Neural cell (in vitro differentiated cells): Measurements from ENCODE around the gene ARHGAP24. TPM values are rescaled to one million over a fixed set of nuclear protein-coding genes. Genes with fewer than 3 reads are reported as not detected.

Experiments
- H2AFZ ChIP-seq: fragments of 200-600, 300-800 bp; sonication (generic), shearing (Covaris generic); 2 replicates; pipeline ENCODE4 v1.6.0; 2014; ENCODE audit warnings: low read depth, mild to moderate bottlenecking, antibody characterized with exemption, low read length, moderate library complexity
- H3F3A ChIP-seq: fragments of 200-600 bp; shearing (Covaris generic); 2 replicates; pipeline ENCODE4 v1.6.1; 2016; ENCODE audit warnings: mild to moderate bottlenecking, moderate library complexity, mixed read lengths, antibody characterized with exemption, low read length; ENCODE audit not compliant: insufficient read depth, poor library complexity, severe bottlenecking
- H3K27ac ChIP-seq: fragments of 200-600, 300-800 bp; sonication (generic), shearing (Covaris generic); 2 replicates; pipeline ENCODE4 v1.5.1; 2014; ENCODE audit warnings: mild to moderate bottlenecking, low read length, moderate library complexity
- H3K27me3 ChIP-seq: fragments of 300-800, 200-600 bp; sonication (generic), shearing (Covaris generic); 2 replicates; pipeline ENCODE4 v1.6.0; 2014; ENCODE audit warnings: mild to moderate bottlenecking, low read depth, low read length, moderate library complexity; ENCODE audit not compliant: insufficient read depth
- H3K36me3 ChIP-seq: fragments of 300-800, 200-600 bp; sonication (generic), shearing (Covaris generic); 2 replicates; pipeline ENCODE4 v1.5.1; 2014; ENCODE audit warnings: mild to moderate bottlenecking, antibody characterized with exemption, low read length, moderate library complexity; ENCODE audit not compliant: insufficient read depth
- H3K4me2 ChIP-seq: fragments of 300-800, 200-600 bp; sonication (generic), shearing (Covaris generic); 2 replicates; pipeline ENCODE4 v1.6.0; 2014; ENCODE audit warnings: mild to moderate bottlenecking, low read length
- H3K4me3 ChIP-seq: fragments of 300-800, 200-600 bp; sonication (generic), shearing (Covaris generic); 2 replicates; pipeline ENCODE4 v1.5.1; 2014; ENCODE audit warnings: mild to moderate bottlenecking, low read length, moderate library complexity
- H3K79me2 ChIP-seq: fragments of 200-600 bp; shearing (Covaris generic); replicated peaks from 2 replicates; pipeline ENCODE4 v1.6.0; 2014; ENCODE audit warnings: mild to moderate bottlenecking, low read length, moderate library complexity; ENCODE audit not compliant: insufficient read depth
- H3K9ac ChIP-seq: fragments of 300-800, 200-600 bp; sonication (generic), shearing (Covaris generic); 2 replicates; pipeline ENCODE4 v1.6.1; 2016; ENCODE audit warnings: mild to moderate bottlenecking, low read length, mixed read lengths
- H3K9me2 ChIP-seq: fragments of 200-600 bp; shearing (Covaris generic); 2 replicates; pipeline ENCODE4 v1.6.1; 2016; ENCODE audit warnings: mild to moderate bottlenecking, low read length, mixed read lengths; ENCODE audit not compliant: insufficient read depth
- H3K9me3 ChIP-seq: fragments of 200-600, 300-800 bp; sonication (generic), shearing (Covaris generic); 2 replicates; pipeline ENCODE4 v1.6.1; 2016; ENCODE audit warnings: mild to moderate bottlenecking, mixed run types, low read length, moderate library complexity, mixed read lengths
- H4K20me1 ChIP-seq: fragments of 200-600 bp; shearing (Covaris generic); 2 replicates; pipeline ENCODE4 v1.6.1; 2016; ENCODE audit warnings: mild to moderate bottlenecking, mixed run types; ENCODE audit not compliant: insufficient read depth
- EP300 ChIP-seq: fragments of 450-650 bp; conservative IDR thresholded peaks from 2 replicates; pipeline ENCODE4 v1.6.1; 2014; ENCODE audit warnings: antibody characterized with exemption, mild to moderate bottlenecking, moderate library complexity; ENCODE audit not compliant: poor library complexity, severe bottlenecking
- EZH2 ChIP-seq: fragments of 200-600, 300-800 bp; shearing (Covaris generic), sonication (generic); IDR thresholded peaks from 2 replicates; pipeline ENCODE4 v1.6.1; 2014; ENCODE audit warnings: antibody characterized with exemption, low read length, borderline replicate concordance, mild to moderate bottlenecking; ENCODE audit not compliant: insufficient read depth, poor library complexity, severe bottlenecking
- MXI1 ChIP-seq: fragments of 450-650 bp; conservative IDR thresholded peaks from 2 replicates; pipeline ENCODE4 v1.6.1; 2014; ENCODE audit warnings: antibody characterized with exemption, mild to moderate bottlenecking; ENCODE audit not compliant: poor library complexity, severe bottlenecking
- POLR2AphosphoS5 ChIP-seq: IDR thresholded peaks from 2 replicates; pipeline ENCODE4 v1.6.1; 2012
- RAD21 ChIP-seq: fragments of 450-650 bp; conservative IDR thresholded peaks from 2 replicates; pipeline ENCODE4 v1.6.1; 2014; ENCODE audit warnings: antibody characterized with exemption, mild to moderate bottlenecking, moderate library complexity
- SMC3 ChIP-seq: fragments of 450-650 bp; conservative IDR thresholded peaks from 2 replicates; pipeline ENCODE4 v1.6.1; 2014; ENCODE audit warnings: antibody characterized with exemption, mild to moderate bottlenecking, moderate library complexity; ENCODE audit not compliant: poor library complexity
- TAF1 ChIP-seq: IDR thresholded peaks from 2 replicates; pipeline ENCODE4 v1.6.1; 2012; ENCODE audit warnings: low read depth
- polyA plus RNA-seq: library from polyadenylated mRNA; depleted of rRNA; stranded (reverse); fragments of >200 nt; gene quantifications from 2 replicates; pipeline ENCODE4 v1.2.3, GENCODE V29; 2014
- TF ChIP-seq, protein P1 (sequence below): fragments of 450-650 bp; IDR thresholded peaks from 2 replicates; pipeline ENCODE4 v1.5.1; 2014; ENCODE audit warnings: antibody characterized with exemption, mild to moderate bottlenecking, moderate library complexity; ENCODE audit not compliant: poor library complexity, severe bottlenecking
- TF ChIP-seq, protein P2 (sequence below): IDR thresholded peaks from 2 replicates; pipeline ENCODE4 v1.6.1; 2012; ENCODE audit warnings: borderline replicate concordance

The ARHGAP24 gene
- polyA plus RNA-seq, 1 donor from 2014 or later = 2.9 TPM

DNA sequence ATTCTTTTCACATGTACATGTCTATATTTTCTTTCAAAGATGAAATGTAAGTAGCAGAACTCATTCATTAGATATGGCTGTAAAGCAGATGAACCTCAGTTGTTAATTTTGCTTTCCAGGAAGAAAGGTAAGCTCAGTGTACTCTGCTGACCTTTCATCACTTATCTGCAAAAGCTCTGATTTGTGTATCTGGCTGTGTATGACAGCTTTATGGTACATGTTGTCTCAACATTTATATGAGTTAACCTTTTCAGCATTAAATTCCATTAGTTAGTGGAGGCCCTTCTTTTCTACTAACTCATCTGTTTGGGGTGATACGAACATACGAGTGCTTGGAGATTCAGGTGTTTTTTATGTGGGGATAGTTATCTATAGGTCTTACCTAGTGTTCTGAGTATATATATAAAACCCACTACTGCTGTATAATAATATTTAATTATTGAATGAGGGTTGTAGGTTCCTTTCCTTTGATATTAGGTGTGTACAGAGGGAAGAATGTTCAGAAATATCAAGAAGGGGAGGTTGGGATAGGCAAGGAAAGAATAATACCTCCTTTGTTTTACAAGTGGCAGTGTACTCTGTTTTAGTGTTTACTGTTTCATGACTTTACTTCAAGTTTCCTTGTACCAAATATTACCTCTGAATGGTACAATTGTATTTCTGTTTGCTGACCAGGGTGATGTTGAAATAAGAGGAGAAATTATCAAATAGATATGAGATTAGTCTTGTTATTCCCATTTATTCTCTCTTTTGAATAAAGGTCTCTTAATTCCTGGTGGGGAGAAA is 395.5 kb downstream of the ARHGAP24 start:
- H3K9me2 ChIP-seq = no peaks in the 10 kb centered on the region
- no peaks in the 10 kb centered on the region for H3K79me2 ChIP-seq
- no peak overlapping the region for H3K4me2 ChIP-seq
- H3K4me3 ChIP-seq = no peak overlapping the region
- no peak overlapping the region for H3K9ac ChIP-seq
- H3K9me3 ChIP-seq = no peaks in the 10 kb centered on the region
- H3K27me3 ChIP-seq = no peaks in the 10 kb centered on the region
- no peaks in the 10 kb centered on the region for H3F3A ChIP-seq
- H2AFZ ChIP-seq = no peak overlapping the region
- H4K20me1 ChIP-seq = no peaks in the 10 kb centered on the region
- H3K36me3 ChIP-seq = no peaks in the 10 kb centered on the region
- TF ChIP-seq, protein P1, sequence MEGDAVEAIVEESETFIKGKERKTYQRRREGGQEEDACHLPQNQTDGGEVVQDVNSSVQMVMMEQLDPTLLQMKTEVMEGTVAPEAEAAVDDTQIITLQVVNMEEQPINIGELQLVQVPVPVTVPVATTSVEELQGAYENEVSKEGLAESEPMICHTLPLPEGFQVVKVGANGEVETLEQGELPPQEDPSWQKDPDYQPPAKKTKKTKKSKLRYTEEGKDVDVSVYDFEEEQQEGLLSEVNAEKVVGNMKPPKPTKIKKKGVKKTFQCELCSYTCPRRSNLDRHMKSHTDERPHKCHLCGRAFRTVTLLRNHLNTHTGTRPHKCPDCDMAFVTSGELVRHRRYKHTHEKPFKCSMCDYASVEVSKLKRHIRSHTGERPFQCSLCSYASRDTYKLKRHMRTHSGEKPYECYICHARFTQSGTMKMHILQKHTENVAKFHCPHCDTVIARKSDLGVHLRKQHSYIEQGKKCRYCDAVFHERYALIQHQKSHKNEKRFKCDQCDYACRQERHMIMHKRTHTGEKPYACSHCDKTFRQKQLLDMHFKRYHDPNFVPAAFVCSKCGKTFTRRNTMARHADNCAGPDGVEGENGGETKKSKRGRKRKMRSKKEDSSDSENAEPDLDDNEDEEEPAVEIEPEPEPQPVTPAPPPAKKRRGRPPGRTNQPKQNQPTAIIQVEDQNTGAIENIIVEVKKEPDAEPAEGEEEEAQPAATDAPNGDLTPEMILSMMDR = no peak
- TF ChIP-seq RAD21 = no peak
- no peak for TF ChIP-seq EP300
- TF ChIP-seq TAF1 = no peak
- TF ChIP-seq, protein P2, sequence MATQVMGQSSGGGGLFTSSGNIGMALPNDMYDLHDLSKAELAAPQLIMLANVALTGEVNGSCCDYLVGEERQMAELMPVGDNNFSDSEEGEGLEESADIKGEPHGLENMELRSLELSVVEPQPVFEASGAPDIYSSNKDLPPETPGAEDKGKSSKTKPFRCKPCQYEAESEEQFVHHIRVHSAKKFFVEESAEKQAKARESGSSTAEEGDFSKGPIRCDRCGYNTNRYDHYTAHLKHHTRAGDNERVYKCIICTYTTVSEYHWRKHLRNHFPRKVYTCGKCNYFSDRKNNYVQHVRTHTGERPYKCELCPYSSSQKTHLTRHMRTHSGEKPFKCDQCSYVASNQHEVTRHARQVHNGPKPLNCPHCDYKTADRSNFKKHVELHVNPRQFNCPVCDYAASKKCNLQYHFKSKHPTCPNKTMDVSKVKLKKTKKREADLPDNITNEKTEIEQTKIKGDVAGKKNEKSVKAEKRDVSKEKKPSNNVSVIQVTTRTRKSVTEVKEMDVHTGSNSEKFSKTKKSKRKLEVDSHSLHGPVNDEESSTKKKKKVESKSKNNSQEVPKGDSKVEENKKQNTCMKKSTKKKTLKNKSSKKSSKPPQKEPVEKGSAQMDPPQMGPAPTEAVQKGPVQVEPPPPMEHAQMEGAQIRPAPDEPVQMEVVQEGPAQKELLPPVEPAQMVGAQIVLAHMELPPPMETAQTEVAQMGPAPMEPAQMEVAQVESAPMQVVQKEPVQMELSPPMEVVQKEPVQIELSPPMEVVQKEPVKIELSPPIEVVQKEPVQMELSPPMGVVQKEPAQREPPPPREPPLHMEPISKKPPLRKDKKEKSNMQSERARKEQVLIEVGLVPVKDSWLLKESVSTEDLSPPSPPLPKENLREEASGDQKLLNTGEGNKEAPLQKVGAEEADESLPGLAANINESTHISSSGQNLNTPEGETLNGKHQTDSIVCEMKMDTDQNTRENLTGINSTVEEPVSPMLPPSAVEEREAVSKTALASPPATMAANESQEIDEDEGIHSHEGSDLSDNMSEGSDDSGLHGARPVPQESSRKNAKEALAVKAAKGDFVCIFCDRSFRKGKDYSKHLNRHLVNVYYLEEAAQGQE = no peak
- TF ChIP-seq MXI1 = no peak
- H3K27ac ChIP-seq = no peak overlapping the region

DNA sequence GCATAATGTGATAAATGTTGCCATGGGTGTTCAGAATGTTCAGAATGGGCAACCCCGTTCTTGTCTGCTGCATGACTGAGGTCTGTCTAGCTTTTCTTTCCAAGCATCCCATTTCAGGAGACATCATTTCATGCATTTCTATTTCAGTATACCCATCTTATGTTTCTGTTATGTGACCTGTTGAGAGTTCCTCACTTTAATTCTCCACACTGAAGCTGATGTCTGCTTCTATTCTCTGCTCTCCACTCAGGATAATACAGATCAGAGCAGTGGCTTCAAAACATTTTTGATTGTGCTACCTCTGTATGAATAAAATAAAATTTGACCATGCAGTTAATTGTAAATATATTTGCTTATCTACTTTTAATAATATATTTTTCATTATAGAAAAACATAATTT is 398.6 kb downstream of the ARHGAP24 start:
- no peak overlapping the region for H3K4me3 ChIP-seq
- H3K4me2 ChIP-seq = no peak overlapping the region
- no peaks in the 10 kb centered on the region for H3K27me3 ChIP-seq
- no peaks in the 10 kb centered on the region for H4K20me1 ChIP-seq
- no peaks in the 10 kb centered on the region for H3K9me3 ChIP-seq
- no peaks in the 10 kb centered on the region for H3K9me2 ChIP-seq
- no peak overlapping the region for H3K9ac ChIP-seq
- H3K36me3 ChIP-seq = no peaks in the 10 kb centered on the region
- TF ChIP-seq, protein P1 = no peak
- TF ChIP-seq POLR2AphosphoS5 (no peak), EZH2 (no peak), RAD21 (no peak), MXI1 (no peak), SMC3 (no peak), TAF1 (no peak), EP300 (no peak)
- TF ChIP-seq, protein P2 = no peak
- no peaks in the 10 kb centered on the region for H3K79me2 ChIP-seq
- no peak overlapping the region for H3K27ac ChIP-seq
- no peaks in the 10 kb centered on the region for H3F3A ChIP-seq
- H2AFZ ChIP-seq = no peak overlapping the region
